Measurements from ENCODE around the gene RNF180.
"Not testable (repeated sequence)": the region's sequence is repeated elsewhere in the genome, so short reads cannot be mapped to it uniquely, and the experiment has no call there.

Gene RNF180

GRCh38 chr5:64347309-64347708, 181.7 kb downstream of the RNF180 start:
- DNase-seq (ENCODE audit: low read depth in 4 of 4, low spot score in 1 of 4) = no peak

- no peak for DNase-seq (ENCODE audit: low read depth in 4 of 4, low spot score in 1 of 4)
Observed at GRCh38 chr5:64364426-64364825, 198.8 kb downstream of the RNF180 start.

DNA sequence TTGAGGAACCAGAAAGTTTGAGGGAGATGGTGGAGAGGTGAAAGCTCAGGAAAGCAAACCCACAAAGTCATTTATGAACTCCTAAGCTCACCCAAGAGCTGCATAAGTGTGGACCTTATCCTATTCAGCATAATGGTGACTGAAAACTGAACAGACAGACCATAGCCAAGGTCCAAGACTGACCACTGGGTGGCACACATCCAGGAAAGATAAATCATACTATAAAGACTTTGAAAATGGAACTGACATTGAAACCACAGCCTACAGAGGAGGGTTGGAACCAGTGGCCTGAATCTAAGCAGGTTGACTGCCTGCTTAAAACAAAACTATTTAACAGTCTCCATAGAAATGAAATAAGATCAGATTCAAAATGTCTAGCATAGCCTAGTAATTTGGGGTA, 219.1 kb downstream of the RNF180 start:
- no peak for DNase-seq (ENCODE audit: low read depth in 4 of 4, low spot score in 1 of 4)

DNA sequence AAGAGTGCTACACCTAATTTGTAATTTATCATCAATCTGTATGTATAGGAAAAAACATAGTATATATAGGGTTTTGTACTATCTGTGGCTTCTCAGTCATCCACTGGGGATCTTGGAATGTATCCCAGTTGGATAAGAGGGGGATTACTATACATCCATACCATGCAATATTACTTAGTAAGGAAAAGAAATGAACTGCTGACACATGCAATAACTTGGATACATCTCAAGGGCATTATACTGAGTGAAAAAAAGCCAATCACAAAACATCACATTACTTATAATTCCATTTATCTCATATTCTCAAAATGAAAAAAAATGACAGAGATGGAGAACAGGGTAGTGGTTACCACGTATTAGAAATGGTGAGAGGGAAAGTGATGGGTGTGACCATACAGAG, 231.9 kb downstream of the RNF180 start:
- no peak for DNase-seq (ENCODE audit: low read depth in 4 of 4, low spot score in 1 of 4)

GRCh38 chr5:64398735-64399134, 233.1 kb downstream of the RNF180 start:
- DNase-seq (ENCODE audit: low read depth in 4 of 4, low spot score in 1 of 4) = not testable (repeated sequence)

DNA sequence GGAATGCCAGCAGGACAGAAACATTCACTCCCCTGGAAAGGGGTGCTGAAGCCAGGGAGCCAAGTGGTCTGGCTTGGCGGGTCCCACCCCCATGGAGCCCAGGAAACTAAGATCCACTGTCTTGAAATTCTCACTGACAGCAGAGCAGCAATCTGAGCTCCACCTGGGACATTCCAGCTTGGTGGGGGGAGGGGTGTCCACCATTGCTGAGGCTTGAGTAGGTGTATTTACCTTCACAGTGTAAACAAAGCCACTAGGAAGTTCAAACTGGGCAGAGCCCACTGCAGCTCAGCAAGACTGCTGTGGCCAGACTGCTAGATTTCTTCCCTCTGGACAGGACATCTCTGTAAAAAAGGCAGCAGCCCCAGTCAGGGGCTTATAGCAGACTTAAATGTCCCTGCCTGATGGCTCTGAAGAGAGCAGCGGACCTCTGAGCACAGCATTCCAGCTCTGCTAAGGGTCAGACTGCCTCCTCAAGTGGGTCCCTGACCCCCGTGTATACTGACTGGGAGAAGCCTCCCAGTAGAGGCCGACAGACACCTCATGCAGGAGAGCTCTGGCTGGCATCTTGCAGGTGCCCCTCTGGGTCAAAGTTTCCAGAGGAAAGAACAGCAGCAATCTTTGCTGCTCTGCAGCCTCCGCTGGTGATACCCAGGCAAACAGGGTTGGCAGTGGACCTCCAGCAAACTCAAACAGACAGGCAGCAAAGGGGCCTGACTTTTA, 241.6 kb downstream of the RNF180 start:
- DNase-seq (ENCODE audit: low read depth in 4 of 4, low spot score in 1 of 4) = not testable (repeated sequence)

DNA sequence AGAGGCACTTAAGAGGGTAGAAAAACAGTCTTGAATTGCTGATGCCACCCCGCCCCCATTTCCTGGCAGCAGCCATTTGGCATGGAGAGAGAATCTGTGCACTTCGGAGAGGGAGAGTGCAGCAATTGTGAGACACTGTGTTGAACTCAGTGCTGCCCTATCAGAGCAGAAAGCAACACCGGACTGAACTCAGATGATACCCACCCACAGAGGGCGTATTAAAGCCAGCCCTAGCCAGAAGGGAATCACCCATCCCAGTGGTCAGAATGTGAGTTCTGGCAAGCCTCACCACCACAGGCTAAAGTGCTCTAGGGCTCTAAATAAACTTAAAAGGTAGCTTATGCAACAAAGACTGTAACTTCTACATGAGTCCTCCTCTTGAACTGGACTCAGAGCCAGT, 251.7 kb downstream of the RNF180 start:
- DNase-seq (ENCODE audit: low read depth in 4 of 4, low spot score in 1 of 4) = no peak

GRCh38 chr5:64418013-64418412, 252.4 kb downstream of the RNF180 start:
- no peak for DNase-seq (ENCODE audit: low read depth in 4 of 4, low spot score in 1 of 4)

Data from stimulated activated CD4-positive, alpha-beta T cell treated with anti-CD3 and anti-CD28 coated beads, Interleukin-1b, Interleukin-23, amount 100 ng/mL, for 24 hours (primary cell).